ENCODE measurements around the gene CDK5RAP2.

CDK5RAP2 gene

DNA sequence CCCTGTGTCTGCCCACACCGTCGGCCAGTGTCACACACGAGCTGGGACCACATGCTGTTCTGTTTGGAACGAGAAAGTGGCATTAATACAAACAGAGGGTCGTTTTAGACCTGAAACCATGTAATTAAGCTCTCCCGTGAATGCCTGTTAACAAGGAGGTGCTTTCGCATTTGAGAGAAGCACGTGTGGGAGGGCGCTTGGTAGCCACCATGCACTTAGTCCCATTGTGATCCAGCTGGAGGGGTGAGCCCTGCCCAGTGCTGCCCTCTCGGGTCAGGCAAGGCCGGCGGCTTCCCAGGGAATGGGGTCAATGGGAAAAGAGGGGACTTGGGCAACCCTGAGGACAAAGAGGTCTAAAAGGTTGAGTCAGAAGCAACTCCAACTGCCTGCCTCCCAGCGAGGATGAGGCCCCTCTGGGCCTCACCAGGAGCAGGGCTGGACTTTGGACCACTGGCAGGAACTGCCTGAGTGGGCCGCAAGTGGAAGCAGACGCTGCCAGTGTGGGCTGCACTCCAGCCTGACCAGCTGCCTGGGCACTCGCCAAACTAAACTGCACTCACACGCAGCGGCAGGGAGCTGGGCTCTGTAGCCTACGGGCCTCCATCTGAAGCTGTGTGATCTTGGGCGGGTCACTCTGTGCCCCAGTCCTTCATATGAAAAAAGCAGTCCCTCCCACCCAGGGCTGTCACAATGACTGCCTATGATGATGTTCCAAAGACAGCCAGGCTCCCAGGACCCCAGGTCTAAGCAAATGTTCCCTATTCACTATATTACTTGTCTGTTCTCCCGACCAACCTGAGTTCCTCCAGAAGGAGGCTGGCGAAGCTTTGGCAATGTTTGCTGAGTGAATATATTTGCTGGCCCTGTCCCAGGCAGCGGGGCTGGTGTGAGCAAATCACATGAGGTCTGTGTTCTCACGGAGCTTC is 195.7 kb downstream of the CDK5RAP2 start:
- DNase-seq (ENCODE audit: low spot score): peak; percentile 37
- Histone ChIP-seq H2BK5ac (ENCODE audit: low read length) (no peak overlapping the region), H3K4me3 (ENCODE audit: low read length in 2 of 2) (no peak overlapping the region), H2AFZ (ENCODE audit: low read length) (no peak overlapping the region), H2BK15ac (ENCODE audit: low read length) (no peak overlapping the region), H3K36me3 (replicated peaks in 1 of 2; ENCODE audit: control insufficient read depth in 2 of 2, insufficient read depth in 2 of 2, low read length in 2 of 2) (peaks cover 5 to 26% of the 10 kb centered on the region in 2 donors), H2AK5ac (ENCODE audit: low read depth, low read length) (no peak overlapping the region), H3K14ac (ENCODE audit: low read length) (no peak overlapping the region), H4K8ac (ENCODE audit: low read depth, low read length) (no peak overlapping the region), H3K27me3 (ENCODE audit: control insufficient read depth in 3 of 3, insufficient read depth in 3 of 3, low read depth in 1 of 3, low read length in 3 of 3) (no peaks in the 10 kb centered on the region), H3K4me2 (ENCODE audit: insufficient read depth, low read length, poor library complexity, severe bottlenecking) (no peak overlapping the region), H3K27ac (replicated peaks; ENCODE audit: low read length) (no peak overlapping the region), H3K9me3 (replicated peaks in 1 of 2; ENCODE audit: control insufficient read depth in 2 of 2, insufficient read depth in 1 of 2, low read depth in 1 of 2, low read length in 2 of 2) (peaks cover 8% of the 10 kb centered on the region in 2 donors), H4K91ac (ENCODE audit: low read depth, low read length, poor library complexity) (peak overlapping the region; percentile 16), H3K9ac (ENCODE audit: low read depth, low read length, poor library complexity) (no peak overlapping the region), H3K4ac (ENCODE audit: low read length) (no peak overlapping the region), H3K23ac (ENCODE audit: low read depth, low read length, poor library complexity) (peak overlapping the region; percentile 8), H3K4me1 (ENCODE audit: control insufficient read depth in 2 of 2, insufficient read depth in 1 of 2, low read depth in 1 of 2, low read length in 2 of 2) (peaks cover 12 to 17% of the 10 kb centered on the region in 2 donors), H2BK12ac (ENCODE audit: low read length) (no peak overlapping the region), H3K18ac (ENCODE audit: low read length) (peak overlapping the region; percentile 50), H3K79me1 (ENCODE audit: low read depth, low read length) (no peaks in the 10 kb centered on the region), H2BK120ac (ENCODE audit: low read depth, low read length) (no peak overlapping the region)
- WGBS, 2 donors (ENCODE audit: extremely low coverage in 2 of 2, insufficient read length in 2 of 2, insufficient replicate concordance in 1 of 2): no CpG with 5 or more reads among the region's 24 CpGs

DNA sequence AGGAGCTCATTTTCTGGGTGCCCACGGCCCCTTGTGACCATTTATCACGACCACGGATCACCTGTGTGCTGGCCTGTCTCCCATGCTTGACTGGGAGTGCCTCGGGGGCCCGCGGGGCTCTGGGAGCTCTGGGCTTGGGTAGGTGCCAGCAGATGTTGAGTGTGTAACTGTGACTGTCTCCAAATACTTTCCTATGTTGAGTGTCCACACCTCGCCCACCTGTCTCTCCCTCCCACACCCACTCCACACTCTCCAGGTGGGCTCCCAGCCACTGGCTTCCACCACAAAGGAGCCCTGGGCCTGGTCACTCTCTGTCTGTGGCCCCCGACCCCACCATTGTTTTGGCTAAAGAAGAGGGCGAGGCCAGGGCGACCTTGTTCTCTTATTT is 196.4 kb downstream of the CDK5RAP2 start:
- no peak overlapping the region for H3K9ac ChIP-seq (ENCODE audit: low read depth, low read length, poor library complexity)
- H3K4me3 ChIP-seq (ENCODE audit: low read length in 2 of 2): no peak overlapping the region
- H2BK120ac ChIP-seq (ENCODE audit: low read depth, low read length): no peak overlapping the region
- no peak overlapping the region for H2AFZ ChIP-seq (ENCODE audit: low read length)
- no peak overlapping the region for H2BK12ac ChIP-seq (ENCODE audit: low read length)
- H3K9me3 ChIP-seq (replicated peaks in 1 of 2; ENCODE audit: control insufficient read depth in 2 of 2, insufficient read depth in 1 of 2, low read depth in 1 of 2, low read length in 2 of 2): peaks cover 9 to 12% of the 10 kb centered on the region in 2 donors
- H3K18ac ChIP-seq (ENCODE audit: low read length): no peak overlapping the region
- H3K79me1 ChIP-seq (ENCODE audit: low read depth, low read length): no peaks in the 10 kb centered on the region
- H3K4me2 ChIP-seq (ENCODE audit: insufficient read depth, low read length, poor library complexity, severe bottlenecking): no peak overlapping the region
- no peak overlapping the region for H3K27ac ChIP-seq (replicated peaks; ENCODE audit: low read length)
- H2BK15ac ChIP-seq (ENCODE audit: low read length): no peak overlapping the region
- no peak overlapping the region for H2AK5ac ChIP-seq (ENCODE audit: low read depth, low read length)
- peak; percentile 5 for DNase-seq (ENCODE audit: low spot score)
- no peaks in the 10 kb centered on the region for H3K27me3 ChIP-seq (ENCODE audit: control insufficient read depth in 3 of 3, insufficient read depth in 3 of 3, low read depth in 1 of 3, low read length in 3 of 3)
- peak overlapping the region; percentile 8 for H3K23ac ChIP-seq (ENCODE audit: low read depth, low read length, poor library complexity)
- H4K8ac ChIP-seq (ENCODE audit: low read depth, low read length): no peak overlapping the region
- H3K14ac ChIP-seq (ENCODE audit: low read length): no peak overlapping the region
- H3K36me3 ChIP-seq (replicated peaks in 1 of 2; ENCODE audit: control insufficient read depth in 2 of 2, insufficient read depth in 2 of 2, low read length in 2 of 2): peaks cover 3 to 20% of the 10 kb centered on the region in 2 donors
- peak overlapping the region; percentile 16 for H4K91ac ChIP-seq (ENCODE audit: low read depth, low read length, poor library complexity)
- peaks cover 12 to 16% of the 10 kb centered on the region in 2 donors for H3K4me1 ChIP-seq (ENCODE audit: control insufficient read depth in 2 of 2, insufficient read depth in 1 of 2, low read depth in 1 of 2, low read length in 2 of 2)
- no peak overlapping the region for H3K4ac ChIP-seq (ENCODE audit: low read length)
- no CpG with 5 or more reads among the region's 10 CpGs for WGBS, 2 donors (ENCODE audit: extremely low coverage in 2 of 2, insufficient read length in 2 of 2, insufficient replicate concordance in 1 of 2)
- H2BK5ac ChIP-seq (ENCODE audit: low read length): no peak overlapping the region

DNA sequence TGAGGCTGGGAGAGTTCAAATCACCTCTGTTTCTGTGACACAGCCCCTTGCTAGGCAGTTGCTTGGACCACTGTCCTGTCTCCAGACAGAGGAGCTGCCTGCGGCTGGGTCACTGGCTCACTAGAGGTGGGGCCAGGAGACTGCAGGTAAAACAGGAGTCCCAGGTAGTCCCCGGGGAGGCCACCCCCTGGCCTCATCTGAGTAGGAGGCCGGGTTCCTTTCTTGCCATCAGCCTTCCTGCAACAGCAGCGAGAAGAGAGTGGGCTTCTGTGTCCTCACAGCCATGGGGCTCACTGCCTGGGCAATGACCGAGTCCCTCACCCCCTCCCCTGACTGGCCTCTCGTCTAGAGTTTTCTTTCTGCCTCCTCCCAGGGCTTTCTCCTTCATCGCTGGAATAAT is 197.5 kb downstream of the CDK5RAP2 start:
- H3K23ac ChIP-seq (ENCODE audit: low read depth, low read length, poor library complexity): no peak overlapping the region
- no peaks in the 10 kb centered on the region for H3K27me3 ChIP-seq (ENCODE audit: control insufficient read depth in 3 of 3, insufficient read depth in 3 of 3, low read depth in 1 of 3, low read length in 3 of 3)
- H3K27ac ChIP-seq (replicated peaks; ENCODE audit: low read length): no peak overlapping the region
- H2AFZ ChIP-seq (ENCODE audit: low read length): no peak overlapping the region
- no peaks in the 10 kb centered on the region for H3K79me1 ChIP-seq (ENCODE audit: low read depth, low read length)
- H2BK5ac ChIP-seq (ENCODE audit: low read length): no peak overlapping the region
- no peak overlapping the region for H4K8ac ChIP-seq (ENCODE audit: low read depth, low read length)
- no peak overlapping the region for H2BK15ac ChIP-seq (ENCODE audit: low read length)
- no peak overlapping the region for H3K14ac ChIP-seq (ENCODE audit: low read length)
- H2BK120ac ChIP-seq (ENCODE audit: low read depth, low read length): no peak overlapping the region
- no peak overlapping the region for H3K9ac ChIP-seq (ENCODE audit: low read depth, low read length, poor library complexity)
- no peak overlapping the region for H3K4me2 ChIP-seq (ENCODE audit: insufficient read depth, low read length, poor library complexity, severe bottlenecking)
- H2AK5ac ChIP-seq (ENCODE audit: low read depth, low read length): no peak overlapping the region
- H3K4ac ChIP-seq (ENCODE audit: low read length): no peak overlapping the region
- no peak for DNase-seq (ENCODE audit: low spot score)
- peaks cover 0 to 8% of the 10 kb centered on the region in 2 donors for H3K36me3 ChIP-seq (replicated peaks in 1 of 2; ENCODE audit: control insufficient read depth in 2 of 2, insufficient read depth in 2 of 2, low read length in 2 of 2)
- H3K4me3 ChIP-seq (ENCODE audit: low read length in 2 of 2): no peak overlapping the region
- H3K18ac ChIP-seq (ENCODE audit: low read length): no peak overlapping the region
- peaks cover 12 to 14% of the 10 kb centered on the region in 2 donors for H3K4me1 ChIP-seq (ENCODE audit: control insufficient read depth in 2 of 2, insufficient read depth in 1 of 2, low read depth in 1 of 2, low read length in 2 of 2)
- H3K9me3 ChIP-seq (replicated peaks in 1 of 2; ENCODE audit: control insufficient read depth in 2 of 2, insufficient read depth in 1 of 2, low read depth in 1 of 2, low read length in 2 of 2): peaks cover 9 to 12% of the 10 kb centered on the region in 2 donors
- H2BK12ac ChIP-seq (ENCODE audit: low read length): no peak overlapping the region
- WGBS, 2 donors (ENCODE audit: extremely low coverage in 2 of 2, insufficient read length in 2 of 2, insufficient replicate concordance in 1 of 2): no CpG with 5 or more reads among the region's 7 CpGs
- no peak overlapping the region for H4K91ac ChIP-seq (ENCODE audit: low read depth, low read length, poor library complexity)

DNA sequence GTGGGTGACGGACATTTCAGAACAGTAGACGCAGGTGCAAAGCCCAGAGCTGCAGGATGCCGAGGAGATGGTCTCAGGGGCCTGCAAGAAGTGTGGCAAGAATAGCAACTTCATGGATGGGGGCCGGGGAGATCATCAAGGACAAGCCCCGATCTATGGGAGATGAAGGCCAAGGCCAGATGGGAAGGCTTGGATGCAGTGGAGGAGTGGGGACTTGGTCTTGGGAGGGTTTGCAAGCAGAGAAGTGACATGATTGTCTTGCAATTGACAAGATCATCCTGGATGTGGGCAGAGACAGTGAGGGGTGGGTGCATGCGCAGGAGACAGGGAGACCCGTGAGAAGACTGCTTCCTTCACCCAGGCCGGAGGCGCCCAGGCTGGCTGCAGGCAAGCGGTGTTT is 198.1 kb downstream of the CDK5RAP2 start:
- H3K9ac ChIP-seq (ENCODE audit: low read depth, low read length, poor library complexity): no peak overlapping the region
- no peak overlapping the region for H2BK15ac ChIP-seq (ENCODE audit: low read length)
- H3K4me2 ChIP-seq (ENCODE audit: insufficient read depth, low read length, poor library complexity, severe bottlenecking): no peak overlapping the region
- DNase-seq (ENCODE audit: low spot score): no peak
- no peaks in the 10 kb centered on the region for H3K79me1 ChIP-seq (ENCODE audit: low read depth, low read length)
- WGBS, 2 donors (ENCODE audit: extremely low coverage in 2 of 2, insufficient read length in 2 of 2, insufficient replicate concordance in 1 of 2): no CpG with 5 or more reads among the region's 10 CpGs
- no peak overlapping the region for H3K4ac ChIP-seq (ENCODE audit: low read length)
- H3K4me1 ChIP-seq (ENCODE audit: control insufficient read depth in 2 of 2, insufficient read depth in 1 of 2, low read depth in 1 of 2, low read length in 2 of 2): peaks cover 12 to 14% of the 10 kb centered on the region in 2 donors
- H3K36me3 ChIP-seq (replicated peaks in 1 of 2; ENCODE audit: control insufficient read depth in 2 of 2, insufficient read depth in 2 of 2, low read length in 2 of 2): peaks cover 0 to 2% of the 10 kb centered on the region in 2 donors
- H3K4me3 ChIP-seq (ENCODE audit: low read length in 2 of 2): no peak overlapping the region
- H2BK120ac ChIP-seq (ENCODE audit: low read depth, low read length): no peak overlapping the region
- no peak overlapping the region for H3K14ac ChIP-seq (ENCODE audit: low read length)
- no peak overlapping the region for H2AK5ac ChIP-seq (ENCODE audit: low read depth, low read length)
- no peak overlapping the region for H4K8ac ChIP-seq (ENCODE audit: low read depth, low read length)
- no peak overlapping the region for H3K27ac ChIP-seq (replicated peaks; ENCODE audit: low read length)
- no peak overlapping the region for H2BK12ac ChIP-seq (ENCODE audit: low read length)
- H2AFZ ChIP-seq (ENCODE audit: low read length): no peak overlapping the region
- H3K27me3 ChIP-seq (ENCODE audit: control insufficient read depth in 3 of 3, insufficient read depth in 3 of 3, low read depth in 1 of 3, low read length in 3 of 3): no peaks in the 10 kb centered on the region
- H4K91ac ChIP-seq (ENCODE audit: low read depth, low read length, poor library complexity): no peak overlapping the region
- no peak overlapping the region for H3K23ac ChIP-seq (ENCODE audit: low read depth, low read length, poor library complexity)
- peaks cover 9 to 12% of the 10 kb centered on the region in 2 donors for H3K9me3 ChIP-seq (replicated peaks in 1 of 2; ENCODE audit: control insufficient read depth in 2 of 2, insufficient read depth in 1 of 2, low read depth in 1 of 2, low read length in 2 of 2)
- H3K18ac ChIP-seq (ENCODE audit: low read length): no peak overlapping the region
- no peak overlapping the region for H2BK5ac ChIP-seq (ENCODE audit: low read length)
